H1 (cell line): ENCODE data around the gene UTP3. TPM values are rescaled to one million over a fixed set of nuclear protein-coding genes. Genes with fewer than 3 reads are reported as not detected.

Source experiments
- ATF2 ChIP-seq: IDR thresholded peaks from 2 replicates; pipeline ENCODE4 v1.6.1; 2012; ENCODE audit warnings: low read length, inconsistent platforms
- CBX8 ChIP-seq: fragments of 300-800, 300-1000 bp; sonication (generic); IDR thresholded peaks from 2 replicates; pipeline ENCODE4 v1.7.1; 2016; ENCODE audit warnings: low read depth, low read length, borderline replicate concordance
- CHD7 ChIP-seq: fragments of 300-600 bp; sonication (generic); IDR thresholded peaks from 2 replicates; pipeline ENCODE4 v1.7.1; 2012; ENCODE audit warnings: low read length, moderate library complexity, mild to moderate bottlenecking, inconsistent platforms; ENCODE audit not compliant: insufficient replicate concordance
- FOSL1 ChIP-seq: IDR thresholded peaks from 2 replicates; pipeline ENCODE4 v1.6.1; 2011; ENCODE audit warnings: mild to moderate bottlenecking, low read depth, low read length, moderate library complexity; ENCODE audit not compliant: insufficient read depth
- KDM4A ChIP-seq: IDR thresholded peaks from one replicate; pipeline ENCODE4 v1.7.1; 2012; ENCODE audit warnings: low read depth, mild to moderate bottlenecking, moderate library complexity, low read length, inconsistent platforms; ENCODE audit not compliant: severe bottlenecking
- RAD21 ChIP-seq, 2 experiments: IDR thresholded peaks in 1 of 2; conservative IDR thresholded peaks in 1 of 2; 2 replicates each; pipeline ENCODE4 v1.6.1; 2011; ENCODE audit warnings: low read depth in 2 of 2, low read length in 2 of 2, improper control_type of control experiment in 1 of 2, inconsistent platforms in 1 of 2, mild to moderate bottlenecking in 1 of 2, moderate library complexity in 1 of 2
- RNF2 ChIP-seq: fragments of 200-900, 300-1000 bp; sonication (generic); IDR thresholded peaks from 2 replicates; pipeline ENCODE4 v1.7.1; 2016; ENCODE audit warnings: borderline replicate concordance, low read depth, mild to moderate bottlenecking, antibody characterized with exemption, low read length; ENCODE audit not compliant: poor library complexity, severe bottlenecking; ENCODE audit errors: missing control alignments
- TAF1 ChIP-seq: IDR thresholded peaks from 2 replicates; pipeline ENCODE4 v1.6.1; 2011; ENCODE audit warnings: mild to moderate bottlenecking, low read depth, low read length
- TEAD4 ChIP-seq: IDR thresholded peaks from 2 replicates; pipeline ENCODE4 v1.6.1; 2012; ENCODE audit warnings: low read depth, low read length, inconsistent platforms, mixed read lengths
- polyA plus RNA-seq, 7 experiments: library from polyadenylated mRNA; depleted of rRNA in 3 of 7; stranded (reverse) in 5 of 7; unstranded in 2 of 7; fragments of >200 nt in 5 of 7; fragments of 200-250 nt in 2 of 7; gene quantifications; 1 replicate in 5 of 7; 2 replicates in 1 of 7; 4 replicates in 1 of 7; pipeline versions ENCODE4 v1.2.1 to v1.2.3, GENCODE V29; 2011 to 2013; ENCODE audit warnings: missing spikeins in 2 of 7, mixed read lengths in 2 of 7
- total RNA-seq: library from RNA; stranded (reverse); fragmentation: NEBNext Ultra II Directional; extraction: Animal tissue kit (Norgen Biotek cat#: 25700); gene quantifications from 2 replicates; pipeline ENCODE4 v1.2.1, GENCODE V29; 2021

UTP3 gene
- total and polyA plus RNA-seq, 2 of the 8 experiments (the other 6 are each of a cell fraction or from before 2014, with no cell fraction given), result 11.2 to 51.3 TPM

GRCh38 chr4:70728091-70728490 lies 39.8 kb downstream of the UTP3 start (continued):
- no peak for TF ChIP-seq CHD7
- TF ChIP-seq ATF2, result no peak
- no peak for TF ChIP-seq RNF2
- no peak for TF ChIP-seq TEAD4
- no peak for TF ChIP-seq KDM4A
- no peak for TF ChIP-seq RAD21 (IDR thresholded peaks at IDR 0.05 in 1 of 2, conservative IDR thresholded peaks at IDR 0.05 in 1 of 2; ENCODE audit: low read depth in 2 of 2, low read length in 2 of 2)
- no peak for TF ChIP-seq TAF1
- TF ChIP-seq CBX8, result no peak
- no peak for TF ChIP-seq FOSL1
